GM08714 (cell line): ENCODE results near the gene TLN1.

Source experiments
- H3K4me3 ChIP-seq: fragments of 200-500 bp; sonication (Bioruptor generic); 2 replicates; pipeline ENCODE4 v1.5.1; 2014; ENCODE audit warnings: mild to moderate bottlenecking, low read length, inconsistent platforms
- ZNF274 ChIP-seq: IDR thresholded peaks from 2 replicates; pipeline ENCODE4 v1.6.1; 2012; ENCODE audit warnings: mild to moderate bottlenecking, low read depth, low read length

TLN1 gene

DNA sequence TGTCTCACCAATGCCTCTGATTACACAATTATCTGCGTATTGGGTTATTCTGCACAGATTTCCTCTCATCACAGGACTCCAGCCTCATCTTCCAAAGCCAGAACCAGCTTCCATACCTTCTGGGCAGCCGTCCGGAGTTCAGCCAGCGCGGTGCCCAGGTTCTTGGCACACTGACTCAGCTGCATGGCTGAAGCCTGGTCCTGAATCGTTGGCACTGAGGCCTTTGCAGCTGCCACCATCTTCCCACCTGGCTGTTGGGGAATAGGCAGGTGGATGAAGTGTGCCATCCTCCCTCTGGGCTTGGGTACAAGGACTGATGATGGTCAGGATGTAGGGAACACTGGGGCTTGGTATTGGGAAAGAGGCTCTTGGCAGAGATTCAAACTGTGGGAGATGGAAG lies 17.9 kb downstream of the TLN1 start:
- H3K4me3 ChIP-seq, result no peak overlapping the region
- no peak for TF ChIP-seq ZNF274

GRCh38 chr9:35713578-35713977 lies 18.4 kb downstream of the TLN1 start:
- TF ChIP-seq ZNF274, result no peak
- H3K4me3 ChIP-seq, result no peak overlapping the region

GRCh38 chr9:35712762-35713400 lies 19.1 kb downstream of the TLN1 start:
- no peak for TF ChIP-seq ZNF274
- H3K4me3 ChIP-seq, result no peak overlapping the region

DNA sequence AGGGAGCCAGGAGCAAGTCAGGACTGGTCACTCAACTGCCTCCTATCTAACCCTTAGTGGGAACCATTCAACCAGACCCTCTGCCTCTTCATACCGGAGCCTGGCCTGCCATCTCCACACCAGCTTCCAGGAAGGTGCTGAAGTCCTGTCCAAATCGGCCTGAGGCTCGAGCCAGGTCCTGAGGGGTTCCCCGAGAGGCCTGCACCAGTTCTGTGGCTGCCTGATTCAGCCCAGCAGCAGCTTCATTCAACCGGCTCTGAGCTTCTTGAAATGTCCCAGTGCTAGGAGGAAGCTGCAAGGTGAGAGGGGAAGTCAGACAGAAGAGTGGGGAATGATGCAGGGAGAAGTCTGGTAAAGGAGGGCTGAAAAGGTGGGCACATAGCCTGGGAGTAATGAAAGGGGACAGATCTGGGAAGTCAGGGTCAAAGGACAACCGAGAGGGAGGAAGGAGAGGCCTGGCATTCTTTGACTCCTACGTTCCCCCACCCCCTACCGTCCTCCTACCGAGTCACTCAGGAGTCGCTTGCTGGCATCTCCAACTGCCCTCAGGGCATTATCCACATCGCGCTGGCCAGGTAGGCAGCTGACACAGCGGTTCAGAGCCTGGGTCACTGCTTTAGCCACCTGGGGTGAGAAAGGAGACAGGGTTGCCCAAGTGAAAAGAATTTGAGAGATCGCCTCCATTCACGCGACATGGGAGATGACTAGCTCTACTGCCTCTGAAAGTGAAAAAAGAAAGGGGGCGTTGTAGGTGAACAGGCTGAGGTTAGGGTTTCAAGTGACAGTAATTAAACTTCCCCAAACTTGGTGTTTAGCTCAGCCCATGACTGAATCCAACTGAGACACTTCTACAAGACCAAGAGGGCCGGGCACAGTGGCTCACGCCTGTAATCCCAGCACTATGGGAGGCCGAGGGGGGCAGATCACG lies 20.2 kb downstream of the TLN1 start:
- no peak overlapping the region for H3K4me3 ChIP-seq
- TF ChIP-seq ZNF274, result no peak

DNA sequence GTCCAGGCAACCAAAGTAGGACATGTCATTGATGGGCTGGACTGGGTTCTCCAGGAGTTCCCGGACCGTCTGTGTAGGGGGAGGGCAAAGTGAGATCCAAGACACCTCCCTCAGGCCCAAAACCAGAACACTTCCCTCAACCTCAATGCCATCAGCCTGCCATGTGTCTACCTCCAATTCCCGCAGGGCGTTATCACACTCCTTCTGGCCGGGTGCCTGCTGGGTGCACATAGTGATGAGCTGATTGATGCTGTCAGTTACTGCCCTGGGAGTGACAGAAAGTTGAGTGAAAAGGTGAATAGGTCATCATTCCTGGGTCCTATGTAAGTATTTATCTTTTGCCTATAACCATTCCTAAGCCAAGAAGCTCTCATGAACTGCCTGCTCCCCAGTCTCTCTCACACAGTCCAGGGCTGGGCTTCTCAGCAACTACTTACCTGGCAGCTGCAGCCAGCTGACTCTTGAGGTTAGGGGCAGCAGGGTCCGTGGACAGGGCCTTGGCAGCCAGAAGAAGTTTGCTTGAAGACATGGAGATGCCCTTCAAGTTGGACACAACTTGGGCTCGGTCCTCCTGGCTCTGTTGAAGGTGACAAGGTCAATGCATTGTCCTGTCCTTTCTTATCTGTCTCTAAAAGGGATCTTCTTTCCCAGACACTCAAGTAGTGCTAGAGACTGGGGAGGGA lies 21.0 kb downstream of the TLN1 start:
- no peak overlapping the region for H3K4me3 ChIP-seq
- TF ChIP-seq ZNF274, result no peak

DNA sequence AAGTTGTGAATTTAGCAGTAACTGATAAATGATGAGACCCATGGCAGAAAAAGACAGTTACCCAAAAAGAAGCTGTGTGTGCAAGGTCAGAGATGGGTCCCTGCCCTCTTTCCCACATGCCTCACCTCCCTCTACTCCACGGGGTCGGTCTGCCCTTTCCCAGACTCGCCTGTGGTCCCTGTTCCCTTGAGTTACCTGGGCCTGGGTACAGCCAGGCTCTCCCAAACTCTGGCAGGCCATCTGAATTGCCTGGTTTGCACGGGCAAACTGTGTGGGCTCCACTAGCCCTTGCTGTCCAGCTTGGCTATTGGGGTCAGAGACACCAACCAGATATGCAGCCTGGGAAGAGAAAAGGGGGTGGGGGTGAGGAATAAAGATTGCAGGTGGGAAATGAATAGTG lies 23.8 kb downstream of the TLN1 start:
- H3K4me3 ChIP-seq, result no peak overlapping the region
- TF ChIP-seq ZNF274, result no peak

DNA sequence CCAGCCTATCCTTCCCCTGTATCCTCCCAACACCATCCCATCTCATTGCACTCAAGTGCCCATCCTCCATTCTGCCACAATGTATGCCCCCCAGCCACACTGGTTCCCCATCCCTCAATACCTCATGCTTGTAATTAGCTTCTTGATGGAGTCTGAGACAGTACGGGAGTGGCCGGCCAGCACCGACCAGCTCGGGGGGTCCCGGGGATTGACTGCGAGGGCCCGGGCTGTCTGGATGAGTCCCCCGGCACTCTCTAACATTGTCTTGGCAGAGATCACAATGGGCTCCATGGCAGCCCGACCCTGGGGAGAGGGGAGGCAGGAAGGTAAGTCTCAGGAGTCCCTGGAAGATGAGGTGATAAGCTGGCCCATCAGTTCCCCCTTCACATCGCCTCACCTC lies 25.0 kb downstream of the TLN1 start:
- TF ChIP-seq ZNF274, result no peak
- H3K4me3 ChIP-seq, result no peak overlapping the region

DNA sequence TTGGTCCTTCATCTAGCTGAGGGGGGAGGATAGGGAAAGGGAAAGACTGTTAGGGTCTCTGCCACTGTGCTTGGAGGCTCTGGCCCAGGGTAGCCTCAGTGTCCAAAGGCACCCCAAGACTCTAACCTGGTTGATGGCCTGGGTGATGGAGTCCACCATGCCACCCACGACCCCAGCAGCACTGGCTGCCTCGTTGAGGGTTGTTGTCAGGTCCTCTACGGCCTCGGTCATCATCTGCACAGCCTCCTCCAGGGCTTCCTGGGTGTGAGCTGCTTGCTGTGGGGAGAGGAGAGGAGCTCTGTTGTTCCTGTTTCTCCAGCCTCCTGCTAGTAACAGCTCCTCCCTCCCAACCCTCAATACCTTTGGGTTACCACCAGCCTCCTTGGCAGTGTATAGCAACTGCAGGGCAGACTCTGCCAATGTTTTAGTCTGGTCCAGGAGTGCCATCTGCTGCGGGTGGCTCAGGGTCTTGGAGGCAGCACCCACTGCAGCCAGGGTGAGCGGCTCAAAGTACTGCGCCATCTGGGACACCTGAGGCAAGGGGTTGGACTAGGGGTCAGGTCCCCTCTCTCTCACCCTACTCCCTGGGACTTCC lies 26.1 kb downstream of the TLN1 start:
- TF ChIP-seq ZNF274, result no peak
- no peak overlapping the region for H3K4me3 ChIP-seq

GRCh38 chr9:35705372-35705771 lies 26.6 kb downstream of the TLN1 start:
- no peak overlapping the region for H3K4me3 ChIP-seq
- no peak for TF ChIP-seq ZNF274

DNA sequence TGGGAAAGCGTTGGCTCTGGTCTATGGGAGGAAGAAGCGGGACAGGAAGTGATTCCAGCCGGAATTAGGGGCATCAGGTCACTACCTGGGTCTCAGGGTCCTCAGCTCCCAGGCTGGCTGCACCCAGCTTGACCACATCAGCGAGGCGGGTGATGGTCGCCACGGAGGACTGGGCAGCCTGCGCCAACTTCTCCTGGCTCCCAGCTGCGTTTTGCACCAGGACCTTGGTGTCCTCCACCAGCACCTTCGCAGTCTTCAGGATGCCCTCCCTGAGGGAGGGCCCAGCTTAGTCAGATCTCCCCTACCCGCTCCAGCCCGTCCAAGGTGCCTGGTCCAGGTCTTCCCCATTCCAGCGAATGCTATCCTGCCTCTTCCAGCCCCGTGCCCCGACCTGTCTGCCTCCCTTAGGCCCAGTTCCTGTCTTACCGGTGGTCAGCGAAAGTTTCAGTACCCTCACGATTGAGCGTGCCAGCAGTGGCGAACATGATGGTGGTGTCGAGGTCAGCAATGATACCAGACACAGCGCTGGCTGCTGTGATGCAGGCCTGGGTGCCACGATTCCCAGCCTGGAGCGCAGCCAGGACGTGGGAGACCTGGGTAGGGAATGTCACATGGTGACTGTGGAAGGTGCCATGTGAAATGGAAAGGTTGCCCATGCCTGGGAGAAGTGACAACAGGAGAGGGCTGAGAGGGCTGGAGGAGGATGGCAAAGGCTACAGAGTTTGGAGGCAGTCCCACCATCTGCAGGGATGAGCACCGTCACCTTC lies 27.9 kb downstream of the TLN1 start:
- H3K4me3 ChIP-seq, result no peak overlapping the region
- TF ChIP-seq ZNF274, result no peak

- no peak for TF ChIP-seq ZNF274
- H3K4me3 ChIP-seq, result no peak overlapping the region
Measured at GRCh38 chr9:35702696-35703095, 29.3 kb downstream of the TLN1 start.

- TF ChIP-seq ZNF274, result no peak
- H3K4me3 ChIP-seq, result no peak overlapping the region
Measured at GRCh38 chr9:35700942-35701341, 31.1 kb downstream of the TLN1 start.

DNA sequence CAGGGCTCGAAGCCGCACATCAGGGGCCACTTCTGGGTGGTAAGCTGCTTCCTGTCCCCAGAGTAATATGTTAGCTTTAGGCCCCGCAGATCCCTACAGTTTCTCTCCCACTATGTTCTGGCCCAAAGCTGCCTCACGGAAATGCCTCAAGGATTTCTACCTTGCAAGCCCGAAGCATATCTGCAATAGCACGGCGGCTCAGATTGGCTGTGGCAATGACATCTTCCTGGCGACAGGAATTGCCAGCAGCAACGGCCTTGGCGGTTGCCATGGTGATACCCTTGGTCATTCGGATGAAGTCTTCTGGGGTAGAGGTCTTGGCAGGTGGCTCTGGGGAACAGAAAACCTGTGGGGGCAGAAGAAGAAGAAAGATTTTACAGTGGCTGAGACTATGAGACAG lies 32.0 kb downstream of the TLN1 start:
- TF ChIP-seq ZNF274, result no peak
- no peak overlapping the region for H3K4me3 ChIP-seq

- TF ChIP-seq ZNF274, result no peak
- H3K4me3 ChIP-seq, result no peak overlapping the region
Measured at GRCh38 chr9:35698231-35698630, 33.8 kb downstream of the TLN1 start.
